ENCODE measurements around the gene EFR3B. TPM values are rescaled to one million over a fixed set of nuclear protein-coding genes. Genes with fewer than 3 reads are reported as not detected.

EFR3B gene
- total RNA-seq, 1 donor from 2014 or later = 2.4 TPM

- peaks cover 7% of the 10 kb centered on the region for H3K27me3 Mint-ChIP-seq (ENCODE audit: low read depth)
- no peak for DNase-seq (ENCODE audit: low spot score)
- no peak overlapping the region for H3K27ac Mint-ChIP-seq (ENCODE audit: unreplicated experiment)
- no peak for TF ChIP-seq CTCF (IDR thresholded peaks at IDR 0.05)
- H3K36me3 Mint-ChIP-seq (ENCODE audit: low read depth) = no peaks in the 10 kb centered on the region
- H3K4me3 Mint-ChIP-seq (ENCODE audit: unreplicated experiment) = no peak overlapping the region
- H3K4me1 Mint-ChIP-seq (ENCODE audit: low read depth) = peaks cover 3% of the 10 kb centered on the region
- H3K9me3 Mint-ChIP-seq (ENCODE audit: low read depth) = no peaks in the 10 kb centered on the region
Measured at GRCh38 chr2:25187729-25188350, 146.0 kb downstream of the EFR3B start.

GRCh38 chr2:25188405-25188804 lies 146.5 kb downstream of the EFR3B start:
- no peak for TF ChIP-seq CTCF (IDR thresholded peaks at IDR 0.05)
- no peak for DNase-seq (ENCODE audit: low spot score)
- no peaks in the 10 kb centered on the region for H3K36me3 Mint-ChIP-seq (ENCODE audit: low read depth)
- no peak overlapping the region for H3K4me3 Mint-ChIP-seq (ENCODE audit: unreplicated experiment)
- no peaks in the 10 kb centered on the region for H3K9me3 Mint-ChIP-seq (ENCODE audit: low read depth)
- H3K27me3 Mint-ChIP-seq (ENCODE audit: low read depth) = peaks cover 7% of the 10 kb centered on the region
- no peak overlapping the region for H3K27ac Mint-ChIP-seq (ENCODE audit: unreplicated experiment)
- H3K4me1 Mint-ChIP-seq (ENCODE audit: low read depth) = peaks cover 3% of the 10 kb centered on the region

- Mint-ChIP-seq H3K9me3 (ENCODE audit: low read depth) (no peaks in the 10 kb centered on the region), H3K27me3 (ENCODE audit: low read depth) (no peaks in the 10 kb centered on the region), H3K4me1 (ENCODE audit: low read depth) (peaks cover 3% of the 10 kb centered on the region), H3K27ac (ENCODE audit: unreplicated experiment) (no peak overlapping the region), H3K4me3 (ENCODE audit: unreplicated experiment) (no peak overlapping the region), H3K36me3 (ENCODE audit: low read depth) (no peaks in the 10 kb centered on the region)
- TF ChIP-seq CTCF (IDR thresholded peaks at IDR 0.05) = no peak
- DNase-seq (ENCODE audit: low spot score) = no peak
Measured at GRCh38 chr2:25190536-25190935, 148.7 kb downstream of the EFR3B start.

- H3K4me3 Mint-ChIP-seq (ENCODE audit: unreplicated experiment) = no peak overlapping the region
- H3K36me3 Mint-ChIP-seq (ENCODE audit: low read depth) = no peaks in the 10 kb centered on the region
- no peak for TF ChIP-seq CTCF (IDR thresholded peaks at IDR 0.05)
- H3K9me3 Mint-ChIP-seq (ENCODE audit: low read depth) = no peaks in the 10 kb centered on the region
- no peak overlapping the region for H3K27ac Mint-ChIP-seq (ENCODE audit: unreplicated experiment)
- H3K27me3 Mint-ChIP-seq (ENCODE audit: low read depth) = peaks cover 4% of the 10 kb centered on the region
- peaks cover 14% of the 10 kb centered on the region for H3K4me1 Mint-ChIP-seq (ENCODE audit: low read depth)
- DNase-seq (ENCODE audit: low spot score) = no peak
Measured at GRCh38 chr2:25194576-25195122, 152.8 kb downstream of the EFR3B start.

- TF ChIP-seq CTCF (IDR thresholded peaks at IDR 0.05) = no peak
- no peaks in the 10 kb centered on the region for H3K9me3 Mint-ChIP-seq (ENCODE audit: low read depth)
- no peak overlapping the region for H3K4me3 Mint-ChIP-seq (ENCODE audit: unreplicated experiment)
- no peak for DNase-seq (ENCODE audit: low spot score)
- H3K27me3 Mint-ChIP-seq (ENCODE audit: low read depth) = peaks cover 4% of the 10 kb centered on the region
- no peaks in the 10 kb centered on the region for H3K36me3 Mint-ChIP-seq (ENCODE audit: low read depth)
- no peak overlapping the region for H3K27ac Mint-ChIP-seq (ENCODE audit: unreplicated experiment)
- peaks cover 11% of the 10 kb centered on the region for H3K4me1 Mint-ChIP-seq (ENCODE audit: low read depth)
Measured at GRCh38 chr2:25197336-25198208, 155.7 kb downstream of the EFR3B start.

All from chondrocyte (in vitro differentiated cells).